ENCODE measurements around the gene ALG9.

ALG9 gene

DNA sequence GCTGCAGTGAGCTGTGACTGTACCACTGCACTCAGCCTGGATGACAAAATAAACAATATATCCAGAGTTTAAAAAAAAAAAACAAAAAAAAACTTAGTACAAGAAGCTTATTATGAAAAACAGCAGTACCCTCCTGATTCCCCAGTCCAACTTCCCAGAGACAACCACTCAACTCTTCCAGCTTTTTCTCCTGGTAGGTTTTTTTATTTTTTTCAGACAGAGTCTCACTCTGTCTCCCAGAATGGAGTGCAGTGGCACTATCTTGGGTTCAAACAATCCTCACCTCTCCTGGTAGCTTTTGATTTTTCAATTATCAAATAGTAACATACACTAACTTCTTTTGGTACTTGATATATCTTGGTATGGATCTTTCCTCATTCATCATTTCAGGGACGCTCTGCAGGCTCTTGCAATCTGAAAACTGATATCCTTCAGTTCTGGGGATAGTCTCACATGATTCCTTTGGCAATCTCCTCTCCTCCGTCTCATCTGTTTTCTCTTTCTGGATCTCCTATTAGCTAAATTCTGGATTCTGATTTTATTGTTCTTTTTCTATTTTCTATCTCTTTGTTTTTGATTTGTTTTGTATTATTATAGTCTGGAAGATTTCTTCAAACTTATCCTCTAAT lies 44.9 kb downstream of the ALG9 start:
- no peaks in the 10 kb centered on the region for H3K27me3 ChIP-seq (ENCODE audit: low read depth, low read length)
- H3K4me2 ChIP-seq (ENCODE audit: low read length) = no peak overlapping the region
- H3K9me3 ChIP-seq (ENCODE audit: insufficient read depth, low read length) = no peaks in the 10 kb centered on the region
- no peak overlapping the region for H3K9ac ChIP-seq (ENCODE audit: low read length)
- no peaks in the 10 kb centered on the region for H3K79me2 ChIP-seq (ENCODE audit: low read length)
- no peak overlapping the region for H2AFZ ChIP-seq (ENCODE audit: low read depth, low read length)
- peaks cover 3% of the 10 kb centered on the region for H3K36me3 ChIP-seq (replicated peaks; ENCODE audit: low read depth, low read length)
- H4K20me1 ChIP-seq (ENCODE audit: insufficient read depth, low read length) = no peaks in the 10 kb centered on the region
- TF ChIP-seq EZH2phosphoT487 (IDR thresholded peaks at IDR 0.05; ENCODE audit: low read depth) = no peak
- TF ChIP-seq, protein P1, sequence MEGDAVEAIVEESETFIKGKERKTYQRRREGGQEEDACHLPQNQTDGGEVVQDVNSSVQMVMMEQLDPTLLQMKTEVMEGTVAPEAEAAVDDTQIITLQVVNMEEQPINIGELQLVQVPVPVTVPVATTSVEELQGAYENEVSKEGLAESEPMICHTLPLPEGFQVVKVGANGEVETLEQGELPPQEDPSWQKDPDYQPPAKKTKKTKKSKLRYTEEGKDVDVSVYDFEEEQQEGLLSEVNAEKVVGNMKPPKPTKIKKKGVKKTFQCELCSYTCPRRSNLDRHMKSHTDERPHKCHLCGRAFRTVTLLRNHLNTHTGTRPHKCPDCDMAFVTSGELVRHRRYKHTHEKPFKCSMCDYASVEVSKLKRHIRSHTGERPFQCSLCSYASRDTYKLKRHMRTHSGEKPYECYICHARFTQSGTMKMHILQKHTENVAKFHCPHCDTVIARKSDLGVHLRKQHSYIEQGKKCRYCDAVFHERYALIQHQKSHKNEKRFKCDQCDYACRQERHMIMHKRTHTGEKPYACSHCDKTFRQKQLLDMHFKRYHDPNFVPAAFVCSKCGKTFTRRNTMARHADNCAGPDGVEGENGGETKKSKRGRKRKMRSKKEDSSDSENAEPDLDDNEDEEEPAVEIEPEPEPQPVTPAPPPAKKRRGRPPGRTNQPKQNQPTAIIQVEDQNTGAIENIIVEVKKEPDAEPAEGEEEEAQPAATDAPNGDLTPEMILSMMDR (IDR thresholded peaks at IDR 0.05; ENCODE audit: low read depth, low read length) = no peak
- H3K4me1 ChIP-seq (ENCODE audit: low read length) = peaks cover 38% of the 10 kb centered on the region
- no peak overlapping the region for H3K27ac ChIP-seq (ENCODE audit: low read length)
- H3K4me3 ChIP-seq (ENCODE audit: low read length) = no peak overlapping the region

DNA sequence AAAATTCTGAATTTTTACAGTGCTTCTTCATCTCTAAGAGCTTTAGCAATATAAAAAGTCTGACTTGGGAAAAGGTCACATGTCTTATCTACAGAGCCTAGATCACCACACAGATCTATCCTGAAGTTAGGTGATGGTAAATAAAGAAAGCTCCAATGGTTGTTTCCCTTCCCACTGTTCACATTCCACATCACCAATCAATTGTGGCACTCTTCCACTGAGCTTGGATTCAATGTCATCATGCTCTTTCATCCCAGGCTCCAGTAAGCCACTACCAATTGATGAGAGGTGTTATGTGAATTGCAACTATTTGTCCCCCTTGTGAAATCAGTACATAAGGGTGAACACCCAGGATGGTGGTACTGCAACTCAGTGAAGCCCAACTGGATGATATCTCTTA lies 47.8 kb downstream of the ALG9 start:
- Histone ChIP-seq H3K4me2 (ENCODE audit: low read length) (no peak overlapping the region), H3K27ac (ENCODE audit: low read length) (no peak overlapping the region), H3K4me1 (ENCODE audit: low read length) (peaks cover 11% of the 10 kb centered on the region)

DNA sequence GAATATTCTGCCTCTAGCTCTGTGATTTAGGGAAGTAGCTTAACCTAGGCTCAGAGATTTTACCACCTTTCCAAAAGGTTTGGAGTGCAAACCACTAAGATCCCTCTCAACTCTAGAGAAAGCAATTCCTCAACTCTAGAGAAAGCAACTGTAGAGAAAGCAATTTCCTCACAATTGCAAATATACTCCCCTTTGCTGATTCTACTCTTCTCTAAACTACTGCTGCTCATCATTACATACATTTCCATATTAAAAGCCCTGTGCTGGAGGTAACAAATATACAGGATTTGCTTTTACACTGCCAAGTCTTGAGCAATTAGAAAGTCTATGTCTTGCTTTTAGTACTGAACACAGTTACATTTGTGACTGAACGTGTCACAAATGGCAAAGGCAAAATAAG lies 48.2 kb downstream of the ALG9 start:
- TF ChIP-seq, protein P1 (IDR thresholded peaks at IDR 0.05; ENCODE audit: low read depth, low read length) = no peak
- no peak for TF ChIP-seq EZH2phosphoT487 (IDR thresholded peaks at IDR 0.05; ENCODE audit: low read depth)
- Histone ChIP-seq H3K4me2 (ENCODE audit: low read length) (no peak overlapping the region), H4K20me1 (ENCODE audit: insufficient read depth, low read length) (no peaks in the 10 kb centered on the region), H3K9me3 (ENCODE audit: insufficient read depth, low read length) (no peaks in the 10 kb centered on the region), H3K36me3 (replicated peaks; ENCODE audit: low read depth, low read length) (peaks cover 2% of the 10 kb centered on the region), H3K4me1 (ENCODE audit: low read length) (peaks cover 6% of the 10 kb centered on the region), H3K79me2 (ENCODE audit: low read length) (no peaks in the 10 kb centered on the region), H3K4me3 (ENCODE audit: low read length) (no peak overlapping the region), H3K27ac (ENCODE audit: low read length) (no peak overlapping the region), H3K27me3 (ENCODE audit: low read depth, low read length) (no peaks in the 10 kb centered on the region), H3K9ac (ENCODE audit: low read length) (no peak overlapping the region), H2AFZ (ENCODE audit: low read depth, low read length) (no peak overlapping the region)

More for the DNA sequence above, 47.8 kb downstream of the ALG9 start:
- Histone ChIP-seq H2AFZ (ENCODE audit: low read depth, low read length) (no peak overlapping the region), H3K9me3 (ENCODE audit: insufficient read depth, low read length) (no peaks in the 10 kb centered on the region), H3K79me2 (ENCODE audit: low read length) (no peaks in the 10 kb centered on the region), H3K9ac (ENCODE audit: low read length) (no peak overlapping the region), H3K4me3 (ENCODE audit: low read length) (no peak overlapping the region), H3K27me3 (ENCODE audit: low read depth, low read length) (no peaks in the 10 kb centered on the region), H3K36me3 (replicated peaks; ENCODE audit: low read depth, low read length) (no peaks in the 10 kb centered on the region), H4K20me1 (ENCODE audit: insufficient read depth, low read length) (no peaks in the 10 kb centered on the region)
- TF ChIP-seq, protein P1 (IDR thresholded peaks at IDR 0.05; ENCODE audit: low read depth, low read length) = no peak
- no peak for TF ChIP-seq EZH2phosphoT487 (IDR thresholded peaks at IDR 0.05; ENCODE audit: low read depth)

DNA sequence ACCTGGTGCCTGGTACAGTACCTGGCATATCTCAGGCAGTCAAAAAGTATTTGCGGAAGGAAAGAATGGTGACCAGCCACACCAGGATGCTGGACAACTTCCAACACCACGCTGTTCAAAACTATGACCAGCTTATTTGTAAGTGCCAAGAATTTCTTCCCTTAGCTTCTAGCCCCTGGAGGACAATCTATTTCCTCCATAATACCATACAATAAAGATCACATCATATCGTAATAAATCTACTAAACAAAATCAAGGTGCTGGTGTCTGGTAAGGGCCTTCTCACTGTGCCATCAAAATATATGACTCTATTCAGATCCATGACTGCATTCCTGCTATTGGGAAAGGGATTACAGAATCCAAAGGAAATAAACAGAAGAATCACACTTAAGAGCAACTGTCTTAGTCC lies 51.5 kb downstream of the ALG9 start:
- TF ChIP-seq EZH2phosphoT487 (IDR thresholded peaks at IDR 0.05; ENCODE audit: low read depth) = no peak
- TF ChIP-seq, protein P1 (IDR thresholded peaks at IDR 0.05; ENCODE audit: low read depth, low read length) = no peak
- no peak overlapping the region for H3K4me2 ChIP-seq (ENCODE audit: low read length)

More for the DNA sequence above, 51.5 kb downstream of the ALG9 start:
- Histone ChIP-seq H3K4me1 (ENCODE audit: low read length) (no peaks in the 10 kb centered on the region; the same call in 1 of the 2 replicates), H3K79me2 (ENCODE audit: low read length) (no peaks in the 10 kb centered on the region), H4K20me1 (ENCODE audit: insufficient read depth, low read length) (no peaks in the 10 kb centered on the region), H3K9ac (ENCODE audit: low read length) (no peak overlapping the region), H3K27me3 (ENCODE audit: low read depth, low read length) (no peaks in the 10 kb centered on the region), H3K36me3 (replicated peaks; ENCODE audit: low read depth, low read length) (peaks cover 7% of the 10 kb centered on the region), H3K4me3 (ENCODE audit: low read length) (no peak overlapping the region), H2AFZ (ENCODE audit: low read depth, low read length) (no peak overlapping the region), H3K27ac (ENCODE audit: low read length) (no peak overlapping the region), H3K9me3 (ENCODE audit: insufficient read depth, low read length) (no peaks in the 10 kb centered on the region)
